Measurements from ENCODE around the gene TMEM108.

Gene TMEM108

DNA sequence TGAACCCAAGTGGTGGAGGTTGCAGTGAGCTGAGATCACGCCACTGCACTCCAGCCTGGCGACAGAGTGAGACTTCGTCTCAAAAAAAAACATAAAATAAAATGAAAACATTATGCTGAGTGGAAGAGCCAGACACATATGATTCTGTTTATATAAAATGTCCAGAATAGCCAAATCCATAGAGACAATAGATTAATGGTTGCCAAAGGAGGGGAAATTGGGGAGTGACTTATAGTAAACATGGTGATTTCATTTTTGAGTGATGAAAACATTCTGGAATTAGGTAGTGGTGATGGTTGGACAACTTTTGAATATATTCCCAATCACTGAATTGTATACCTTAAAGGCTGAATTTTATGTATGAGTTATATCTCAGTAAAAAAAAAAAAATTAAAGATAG, 189.6 kb downstream of the TMEM108 start:
- DNase-seq (ENCODE audit: low read depth in 2 of 2), result no peak

DNA sequence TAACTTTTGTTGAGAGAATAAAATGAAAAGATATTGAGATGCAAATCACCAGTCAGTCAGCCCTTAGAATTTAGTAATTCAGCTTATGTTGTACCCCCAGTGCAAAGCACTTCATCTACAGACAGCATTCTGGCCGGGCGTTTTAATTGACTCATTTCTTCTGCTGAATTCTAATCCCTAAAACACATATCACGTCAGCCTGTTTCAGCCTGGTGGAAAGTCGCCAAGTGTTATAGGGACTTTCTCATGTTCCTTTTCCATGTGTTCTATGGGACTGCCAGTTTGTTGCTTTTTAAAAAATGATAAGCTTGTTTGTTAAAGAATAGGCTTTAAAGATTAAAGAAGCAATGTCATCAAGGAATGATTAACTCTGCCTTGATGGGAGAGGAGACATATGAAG, 192.0 kb downstream of the TMEM108 start:
- no peak for DNase-seq (ENCODE audit: low read depth in 2 of 2)

DNA sequence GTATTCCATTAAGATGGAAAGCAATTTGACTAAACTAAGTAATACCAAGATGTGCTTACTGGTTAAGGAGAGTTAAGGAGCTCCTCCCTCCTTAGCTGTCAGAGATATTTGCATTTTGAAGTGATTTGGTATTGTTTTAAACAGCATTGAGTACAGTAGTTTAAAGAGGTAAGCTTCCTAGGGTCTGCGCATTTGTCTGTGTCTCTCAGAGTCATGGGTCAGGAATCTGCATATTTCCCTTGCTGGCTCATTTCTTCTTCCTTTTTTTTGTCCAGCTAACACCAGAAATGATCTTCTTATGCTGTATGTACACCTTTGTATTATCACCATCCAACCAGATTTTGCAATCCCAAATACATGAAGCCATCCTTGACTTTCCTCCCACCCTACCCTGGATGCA, 198.7 kb downstream of the TMEM108 start:
- DNase-seq (ENCODE audit: low read depth in 2 of 2), result no peak

DNA sequence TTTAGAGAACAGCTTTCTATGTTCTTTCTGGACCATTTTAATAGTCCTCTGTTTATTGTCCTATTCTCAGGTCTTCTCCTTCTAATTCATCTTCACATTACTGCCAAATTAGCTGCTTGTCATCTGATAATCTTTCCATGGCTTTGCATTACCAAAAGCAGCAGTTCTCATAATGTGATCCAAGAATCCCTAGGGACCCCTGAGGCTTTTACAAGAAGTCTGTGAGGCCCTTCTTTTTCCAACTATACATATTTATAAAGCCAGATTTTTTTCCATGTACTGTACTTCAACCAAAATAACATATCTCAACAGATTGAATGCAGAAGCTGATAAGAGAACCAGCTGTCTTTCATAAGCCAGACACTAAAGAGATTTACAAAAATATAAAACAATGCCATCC, 199.2 kb downstream of the TMEM108 start:
- no peak for DNase-seq (ENCODE audit: low read depth in 2 of 2)

DNA sequence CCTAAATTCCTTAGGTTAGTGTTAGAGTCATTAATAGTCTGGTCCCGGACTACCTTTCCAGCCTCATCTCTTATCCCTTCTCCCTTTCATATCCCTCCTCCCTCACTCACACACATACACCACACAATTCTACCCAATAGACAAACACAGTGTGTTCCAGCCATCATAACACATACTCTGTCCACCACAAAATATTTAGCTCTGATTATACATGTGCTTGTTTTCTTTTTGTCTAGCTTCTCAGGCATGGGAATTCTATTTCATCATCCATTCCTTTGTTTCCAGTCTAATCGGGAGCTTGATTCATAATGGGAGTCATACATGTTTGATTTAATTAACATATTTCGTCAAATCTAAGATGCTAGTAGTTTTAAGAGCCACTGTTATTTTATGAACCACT, 199.8 kb downstream of the TMEM108 start:
- DNase-seq (ENCODE audit: low read depth in 2 of 2), result no peak

DNA sequence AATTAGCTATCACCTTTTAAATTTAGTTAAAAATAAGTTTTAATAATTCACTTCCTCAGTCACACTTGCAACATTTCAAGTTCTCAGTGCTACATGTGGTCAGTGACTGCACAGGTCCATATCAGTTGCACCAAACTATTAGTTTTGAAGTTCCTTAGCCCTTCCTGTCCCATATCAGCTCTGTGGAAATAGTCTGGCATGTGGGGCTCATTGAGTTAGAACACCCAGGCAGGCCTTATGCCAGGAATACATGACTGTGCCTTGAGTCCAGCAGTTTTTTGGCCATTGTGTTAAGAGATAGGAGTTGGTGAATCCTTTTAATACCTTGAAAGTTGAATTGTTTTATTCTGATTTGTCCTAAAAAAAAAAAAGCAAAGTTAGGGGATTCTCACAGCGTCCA, 207.9 kb downstream of the TMEM108 start:
- no peak for DNase-seq (ENCODE audit: low read depth in 2 of 2)

DNA sequence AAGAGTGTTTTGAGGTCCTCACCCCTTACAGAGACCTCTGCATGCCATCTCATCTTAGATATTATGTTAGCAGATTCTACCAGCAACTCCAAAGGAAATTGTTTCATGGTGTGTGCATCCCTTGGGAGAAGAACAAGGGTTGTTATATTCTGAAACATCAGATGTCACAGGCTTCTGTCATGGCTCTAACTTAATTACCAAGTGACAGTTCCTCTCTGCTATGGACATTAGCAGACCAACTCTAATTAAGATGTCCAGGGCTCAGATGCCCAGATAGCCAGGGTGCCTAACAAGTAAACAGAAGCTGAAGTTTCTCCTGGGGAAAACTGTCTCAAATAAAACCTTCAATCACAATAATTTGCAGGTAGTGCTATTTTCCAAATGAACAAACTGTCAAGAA, 208.6 kb downstream of the TMEM108 start:
- DNase-seq (ENCODE audit: low read depth in 2 of 2), result no peak

DNA sequence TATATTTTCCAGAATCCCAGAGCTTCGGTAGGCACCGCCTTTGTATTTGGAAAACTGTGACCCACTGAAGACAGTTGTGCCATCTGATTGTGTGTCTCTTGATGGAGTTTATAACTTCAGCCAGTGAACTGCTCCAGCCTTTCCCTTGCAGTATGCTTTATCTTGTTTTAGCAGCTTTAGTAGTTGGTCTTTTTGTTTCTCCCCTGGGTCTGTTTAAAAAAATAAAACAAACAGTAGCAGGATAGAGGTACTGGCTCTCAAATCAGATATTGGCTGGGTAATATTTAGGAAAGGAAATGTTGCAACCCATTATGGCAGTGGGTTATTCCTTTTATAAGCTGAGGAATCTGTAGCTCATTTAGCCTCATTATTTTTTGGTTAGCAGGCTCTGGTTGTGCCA, 210.2 kb downstream of the TMEM108 start:
- DNase-seq (ENCODE audit: low read depth in 2 of 2), result no peak

DNA sequence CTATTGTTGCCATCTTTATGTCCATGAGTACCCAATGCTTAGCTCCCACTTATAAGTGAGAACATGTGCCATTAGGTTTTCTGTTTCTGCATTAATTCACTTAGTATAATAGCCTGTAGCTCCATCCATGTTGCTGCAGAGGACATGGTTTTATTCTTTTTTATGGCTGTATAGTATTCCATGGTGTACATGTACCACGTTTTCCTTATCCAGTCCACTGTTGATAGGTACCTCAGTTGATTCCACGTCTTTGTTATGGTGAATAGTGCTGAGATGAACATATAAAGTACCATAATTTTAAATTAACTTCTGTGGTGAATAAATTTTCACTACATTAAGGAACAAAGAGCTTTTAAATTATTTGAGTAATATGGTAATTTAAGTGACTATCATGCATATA, 211.3 kb downstream of the TMEM108 start:
- DNase-seq (ENCODE audit: low read depth in 2 of 2), result no peak

DNA sequence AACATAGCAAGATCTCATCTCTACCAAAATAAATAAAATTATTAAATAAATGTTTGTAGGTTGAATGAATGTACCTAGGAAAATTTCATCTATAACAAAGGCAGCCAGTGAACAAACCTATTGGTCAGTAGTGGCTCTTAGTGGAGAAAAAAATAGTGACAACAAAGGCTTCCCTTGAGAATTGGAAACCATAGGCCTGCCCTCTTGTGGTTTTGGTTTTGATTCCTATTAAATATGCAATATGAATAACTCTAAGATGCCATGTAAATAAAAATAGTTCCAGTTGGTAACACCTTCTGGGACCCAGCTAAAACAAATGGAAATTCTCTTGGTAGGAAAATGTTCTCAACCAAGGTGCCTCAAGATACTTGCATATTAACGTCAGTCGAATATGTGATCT, 216.0 kb downstream of the TMEM108 start:
- DNase-seq (ENCODE audit: low read depth in 2 of 2), result no peak

DNA sequence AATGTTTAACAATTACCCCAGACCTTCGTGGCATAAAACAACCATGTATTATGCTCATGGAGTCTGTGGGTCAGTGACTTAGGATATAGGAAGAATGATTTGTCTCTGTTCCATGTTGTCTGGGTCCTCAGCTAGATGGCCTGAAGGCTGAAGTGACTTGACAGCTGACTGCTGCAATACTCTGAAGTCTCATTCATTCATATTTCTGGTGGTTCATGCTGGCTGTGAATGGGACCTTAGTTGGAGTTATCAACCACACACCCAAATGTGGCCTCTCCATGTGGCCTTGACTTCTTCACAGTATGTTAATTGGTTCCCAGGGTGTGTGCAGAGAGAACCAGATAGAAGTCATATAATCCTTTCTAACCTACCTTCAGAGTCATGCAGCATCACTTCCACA, 216.5 kb downstream of the TMEM108 start:
- no peak for DNase-seq (ENCODE audit: low read depth in 2 of 2)

DNA sequence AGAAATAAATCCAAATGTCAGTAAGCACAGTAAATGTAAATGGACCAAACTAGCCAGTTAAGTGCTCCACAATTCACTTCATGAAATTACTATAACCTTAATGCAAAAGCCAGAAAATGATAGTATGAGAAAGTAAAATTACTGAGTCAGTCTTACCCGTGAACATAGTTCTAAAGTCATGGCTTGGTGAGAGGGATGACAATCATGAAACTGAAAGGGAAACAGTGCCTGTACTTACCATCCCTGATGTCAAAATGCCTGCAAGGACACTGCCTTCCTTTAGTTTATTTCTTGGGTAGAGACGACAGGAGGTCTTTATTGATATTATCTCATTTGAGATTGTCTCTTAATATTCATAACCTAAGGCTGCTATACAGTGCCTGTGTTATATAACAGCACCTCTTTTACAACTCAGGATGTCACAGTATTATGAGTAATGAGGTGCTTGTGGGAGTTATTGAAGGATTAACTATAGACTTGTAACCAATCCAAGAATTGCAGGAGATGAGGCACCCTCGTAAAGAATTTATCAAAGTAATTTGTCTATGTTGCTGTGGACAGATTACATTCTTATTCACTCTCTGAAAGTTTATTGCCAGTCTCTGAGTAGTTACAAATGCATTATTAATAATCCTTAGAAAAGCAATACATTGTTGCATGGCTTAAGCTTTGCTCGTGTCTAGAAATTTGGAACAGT, 218.7 kb downstream of the TMEM108 start:
- DNase-seq (ENCODE audit: low read depth in 2 of 2), result no peak

DNA sequence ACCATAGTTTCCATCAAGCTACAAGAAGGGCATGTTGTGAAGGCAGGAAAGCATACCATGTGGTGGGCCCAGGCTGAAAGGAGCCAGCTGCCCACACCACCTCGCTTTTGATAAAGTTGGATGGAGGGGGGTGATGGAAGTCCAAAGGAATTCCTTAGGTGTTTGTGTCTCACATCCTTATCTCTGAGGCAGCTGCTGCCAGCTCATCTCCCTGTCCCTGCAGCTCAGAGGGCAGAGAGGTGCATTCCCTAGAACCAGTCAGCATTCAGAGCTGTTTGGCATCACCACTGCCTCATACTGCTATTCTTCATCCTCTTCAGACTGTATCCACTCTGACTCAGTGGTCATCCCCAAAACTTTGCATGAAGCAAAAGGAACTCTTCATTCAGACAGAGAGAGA, 220.2 kb downstream of the TMEM108 start:
- DNase-seq (ENCODE audit: low read depth in 2 of 2), result no peak

DNA sequence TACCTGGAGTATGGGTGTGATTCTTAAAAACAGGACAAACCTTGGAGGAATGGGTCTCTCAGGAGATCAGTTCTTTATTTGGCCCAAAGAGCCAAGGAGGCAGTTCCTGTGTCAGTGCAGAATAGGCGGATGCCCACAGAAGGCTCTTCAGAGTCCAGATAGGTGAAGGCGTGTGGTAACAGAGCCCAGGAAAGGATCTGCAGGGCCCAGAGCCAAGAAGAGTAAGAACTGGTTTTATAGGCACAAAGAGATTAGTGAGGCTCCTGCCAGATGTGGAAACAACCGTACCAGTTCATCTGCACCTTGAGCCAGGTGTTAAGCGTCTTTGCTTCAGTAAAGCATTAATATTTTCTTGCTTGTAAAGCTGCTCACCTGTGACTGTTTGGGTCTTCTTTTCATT, 221.6 kb downstream of the TMEM108 start:
- no peak for DNase-seq (ENCODE audit: low read depth in 2 of 2)

DNA sequence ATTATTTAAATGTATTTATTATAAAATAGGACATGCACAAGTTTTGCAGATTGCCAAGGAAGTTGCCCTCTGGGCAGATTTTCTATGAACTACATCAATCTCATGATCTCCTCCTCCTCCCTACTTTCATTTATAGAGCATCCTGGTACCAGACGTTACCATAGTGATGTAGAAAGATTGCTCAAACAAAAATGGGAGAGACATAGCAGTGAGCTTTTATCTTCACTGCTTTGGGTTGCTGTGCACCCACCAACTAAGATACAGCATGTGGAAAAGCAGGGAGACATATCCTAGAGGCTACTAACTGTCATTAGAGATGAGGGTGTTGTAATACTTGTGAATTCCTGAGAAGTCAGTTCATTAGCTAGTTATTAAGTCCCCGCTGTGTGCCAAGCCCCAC, 224.1 kb downstream of the TMEM108 start:
- DNase-seq (ENCODE audit: low read depth in 2 of 2), result no peak

DNA sequence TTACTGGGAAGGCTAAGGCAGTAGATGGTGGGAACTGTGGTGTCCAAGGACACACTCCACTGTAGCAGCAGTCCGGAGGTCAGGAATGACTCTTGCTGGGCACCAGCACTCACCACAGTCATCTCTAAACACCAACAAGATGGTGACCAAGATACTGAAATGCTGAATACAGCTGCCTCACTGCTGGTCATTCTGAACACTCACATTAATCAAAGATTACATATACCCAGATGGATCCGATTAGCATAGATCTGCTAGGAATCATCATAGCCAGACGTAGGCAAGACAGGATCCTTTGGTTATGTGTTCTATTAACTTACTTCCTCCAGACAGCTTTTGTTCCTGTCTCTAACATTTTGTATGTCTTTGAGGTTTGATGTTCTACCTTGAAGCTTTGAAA, 226.7 kb downstream of the TMEM108 start:
- no peak for DNase-seq (ENCODE audit: low read depth in 2 of 2)

DNA sequence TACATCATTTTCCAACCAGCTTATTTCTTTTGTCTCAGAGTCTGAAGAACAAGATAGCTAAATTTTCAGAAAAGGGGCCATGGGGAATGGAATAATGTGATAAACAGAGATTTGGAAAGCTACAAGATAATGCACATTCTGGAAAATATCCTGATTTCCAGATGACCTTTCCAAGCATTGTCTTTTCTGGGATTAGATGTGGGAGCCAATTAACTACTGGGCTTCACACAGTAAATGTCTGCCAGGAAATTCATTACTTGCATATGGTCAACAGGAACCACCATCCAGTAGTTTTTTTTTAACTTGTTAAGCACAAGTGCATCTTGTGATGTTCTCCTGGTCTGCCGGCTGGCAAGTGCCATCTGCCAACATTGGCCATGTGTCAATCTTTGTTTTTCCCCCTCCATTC, 230.5 kb downstream of the TMEM108 start:
- no peak for DNase-seq (ENCODE audit: low read depth in 2 of 2)

DNA sequence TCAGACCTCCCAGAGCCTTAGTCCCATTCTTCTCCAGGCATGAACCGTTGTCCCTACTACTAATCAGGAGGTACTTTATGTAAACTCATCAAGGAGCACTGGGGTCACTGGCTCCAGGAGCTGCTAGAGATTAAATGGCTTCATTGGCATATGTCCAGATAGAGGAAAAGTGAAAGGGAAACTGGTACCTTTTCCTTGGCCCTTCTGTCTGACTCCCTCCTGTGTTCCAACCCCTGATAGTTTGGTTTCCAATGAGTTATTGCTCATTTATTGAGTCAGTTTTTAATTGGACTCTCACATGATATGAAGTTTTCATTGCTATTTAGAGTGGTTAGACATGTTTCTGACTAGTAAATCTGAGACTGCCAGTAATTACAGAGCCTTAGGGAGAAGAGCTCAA, 231.2 kb downstream of the TMEM108 start:
- DNase-seq (ENCODE audit: low read depth in 2 of 2), result no peak

DNA sequence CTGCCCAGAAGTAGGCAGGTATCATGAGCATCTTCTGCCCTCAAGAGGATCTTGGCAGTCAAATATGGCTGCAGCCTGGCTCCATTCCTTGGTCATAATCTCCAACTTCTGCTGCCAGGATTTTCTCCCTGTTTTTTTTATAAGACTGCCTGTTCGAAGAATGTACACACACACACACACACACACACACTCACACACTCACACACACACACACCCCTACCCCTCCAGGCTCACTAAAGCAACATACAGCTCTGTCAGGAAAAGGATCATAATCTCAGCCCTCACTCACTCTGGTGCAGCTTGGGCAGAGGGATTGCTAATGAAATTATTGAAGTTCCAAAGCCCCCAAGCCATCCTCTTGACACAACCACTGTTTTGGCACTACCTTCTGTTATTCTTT, 232.4 kb downstream of the TMEM108 start:
- DNase-seq (ENCODE audit: low read depth in 2 of 2), result no peak

DNA sequence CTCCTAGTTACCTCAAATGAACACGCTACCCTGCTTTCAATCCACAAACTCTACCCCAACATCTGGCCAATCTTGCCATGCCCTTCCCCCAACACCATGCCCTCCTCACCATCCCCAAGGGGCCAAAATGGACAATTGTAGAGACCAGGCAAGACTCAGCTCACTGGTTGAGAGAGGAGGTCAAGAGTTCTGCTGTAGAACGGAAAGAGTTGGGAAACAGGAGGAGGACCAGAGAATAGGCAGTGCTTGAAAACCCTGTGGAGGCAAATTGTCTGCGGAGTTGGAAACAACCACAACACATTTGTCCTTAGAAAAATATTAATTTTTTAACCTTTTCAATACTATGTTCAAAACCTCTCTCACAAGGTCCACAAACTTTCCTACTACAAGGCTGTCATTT, 232.9 kb downstream of the TMEM108 start:
- no peak for DNase-seq (ENCODE audit: low read depth in 2 of 2)

DNA sequence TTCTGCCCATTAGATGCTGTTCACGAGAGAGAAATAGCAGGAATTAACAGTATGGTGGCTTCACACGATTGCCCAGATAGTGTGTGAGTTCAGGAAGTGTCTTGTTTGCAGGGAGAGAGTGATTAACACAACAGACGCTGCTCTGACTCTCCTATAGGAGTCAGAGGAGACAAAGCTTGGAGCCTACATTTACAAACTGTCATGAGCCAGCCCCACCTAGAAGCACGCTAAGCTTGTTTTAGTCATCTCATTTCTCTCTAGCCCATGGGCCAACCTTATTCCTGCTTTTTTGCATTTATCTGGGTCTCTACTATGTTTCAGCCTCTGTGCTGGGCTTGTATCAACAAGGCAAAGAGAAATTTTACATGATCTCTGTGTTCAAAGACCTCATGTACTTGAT, 233.3 kb downstream of the TMEM108 start:
- no peak for DNase-seq (ENCODE audit: low read depth in 2 of 2)

DNA sequence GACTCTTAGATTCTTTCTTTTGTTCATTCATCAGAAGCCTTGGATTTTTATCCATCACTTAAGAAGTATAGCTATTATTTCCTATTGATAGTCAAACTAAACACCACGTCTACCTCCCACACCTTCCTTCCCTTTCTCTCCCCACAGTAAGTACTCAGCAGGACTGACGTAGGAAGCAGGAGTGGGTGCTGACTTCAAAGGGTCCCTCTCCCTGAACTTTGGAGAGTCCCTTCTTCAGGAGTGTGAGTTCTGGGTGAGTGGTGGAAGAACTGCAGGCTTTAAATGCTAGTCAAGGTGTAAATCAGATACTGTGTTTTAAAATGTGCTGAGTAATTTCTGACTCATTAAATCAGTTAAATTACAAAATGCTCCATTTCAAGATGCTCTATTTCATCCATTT, 235.2 kb downstream of the TMEM108 start:
- no peak for DNase-seq (ENCODE audit: low read depth in 2 of 2)

DNA sequence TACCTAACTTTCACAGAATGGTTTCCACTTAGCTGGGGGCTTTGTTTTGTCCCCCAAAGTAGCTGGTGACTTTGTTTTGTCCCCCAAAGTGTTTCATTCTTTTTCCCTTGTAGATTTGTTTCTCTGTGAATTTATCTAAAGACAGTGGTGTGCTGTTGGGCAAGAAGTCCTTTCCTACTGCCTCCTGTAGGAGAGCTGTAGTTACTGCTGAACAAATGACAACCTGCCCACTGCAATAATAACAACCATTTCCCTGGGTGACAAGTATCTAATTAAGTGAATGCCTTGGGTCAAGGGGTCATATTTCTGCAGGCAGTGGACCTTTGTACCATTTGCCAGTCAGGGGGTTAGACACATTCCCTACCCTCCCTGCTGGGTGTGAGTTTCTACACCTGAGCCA, 236.3 kb downstream of the TMEM108 start:
- no peak for DNase-seq (ENCODE audit: low read depth in 2 of 2)

DNA sequence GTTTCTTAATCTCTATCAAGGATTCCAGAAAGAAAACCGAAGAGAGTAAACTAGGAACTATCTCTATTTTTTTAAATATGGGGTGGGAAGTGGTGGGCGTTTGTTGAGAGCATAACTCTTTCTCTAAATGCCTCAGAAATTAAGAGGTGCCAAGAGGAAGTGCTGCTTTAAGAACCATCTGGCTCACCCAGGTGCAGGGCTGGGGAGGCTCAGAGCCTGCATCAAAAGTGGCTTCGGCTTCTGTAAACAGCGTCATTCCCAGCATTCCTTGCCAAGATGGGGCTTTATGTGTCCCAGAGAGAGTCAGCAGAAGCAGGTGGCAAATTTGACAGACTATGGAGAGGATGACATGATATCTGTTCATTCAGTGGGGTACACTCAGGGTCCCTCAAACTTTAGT, 238.4 kb downstream of the TMEM108 start:
- no peak for DNase-seq (ENCODE audit: low read depth in 2 of 2)

DNA sequence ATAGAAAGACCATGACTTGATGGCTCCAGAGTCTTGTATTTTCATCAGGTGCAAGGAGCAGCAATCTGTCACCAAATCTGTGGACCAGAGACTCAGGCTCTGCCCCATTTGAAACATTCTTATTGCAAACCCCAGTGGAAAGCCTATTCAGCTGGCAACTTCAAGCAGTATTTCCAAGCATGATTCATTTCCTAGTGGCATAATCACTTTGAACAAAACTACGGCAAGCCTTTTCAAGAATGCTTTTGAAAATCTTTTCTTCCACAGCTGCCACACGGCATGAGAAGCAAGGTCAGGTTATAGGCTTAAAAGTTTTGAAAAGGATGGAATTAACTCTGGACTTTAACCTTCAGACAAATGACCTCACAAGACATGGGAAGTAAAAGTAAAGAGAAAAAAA, 239.6 kb downstream of the TMEM108 start:
- DNase-seq (ENCODE audit: low read depth in 2 of 2), result no peak
